Endothelial cell (in vitro differentiated cells): ENCODE measurements around the gene PGAP1. TPM values are rescaled to one million over a fixed set of nuclear protein-coding genes. Genes with fewer than 3 reads are reported as not detected.
"Not testable (repeated sequence)": the region's sequence is repeated elsewhere in the genome, so short reads cannot be mapped to it uniquely, and the experiment has no call there.

Experiments
- DNase-seq: peaks from one replicate; pipeline ENCODE4 v3.0.0; 2021; ENCODE audit warnings: low spot score
- H3K27ac Mint-ChIP-seq: one replicate; pipeline ENCODE4 v1.8.0; 2021; ENCODE audit warnings: mixed read lengths, inconsistent platforms; ENCODE audit not compliant: unreplicated experiment
- H3K27me3 Mint-ChIP-seq: one replicate; pipeline ENCODE4 v1.8.0; 2021; ENCODE audit warnings: mild to moderate bottlenecking, moderate library complexity, mixed read lengths, inconsistent platforms; ENCODE audit not compliant: unreplicated experiment
- H3K36me3 Mint-ChIP-seq: one replicate; pipeline ENCODE4 v1.8.0; 2021; ENCODE audit warnings: mild to moderate bottlenecking, low read depth, mixed read lengths, inconsistent platforms; ENCODE audit not compliant: unreplicated experiment
- H3K4me1 Mint-ChIP-seq: one replicate; pipeline ENCODE4 v1.8.0; 2021; ENCODE audit warnings: mild to moderate bottlenecking, mixed read lengths, inconsistent platforms; ENCODE audit not compliant: unreplicated experiment
- H3K4me3 Mint-ChIP-seq: one replicate; pipeline ENCODE4 v1.8.0; 2021; ENCODE audit warnings: mild to moderate bottlenecking, mixed read lengths, inconsistent platforms; ENCODE audit not compliant: unreplicated experiment
- H3K9me3 Mint-ChIP-seq: one replicate; pipeline ENCODE4 v1.8.0; 2021; ENCODE audit warnings: mixed read lengths, inconsistent platforms; ENCODE audit not compliant: unreplicated experiment
- total RNA-seq: library from RNA; stranded (reverse); fragmentation: NEBNext Ultra II Directional; extraction: Animal tissue kit (Norgen Biotek cat#: 25700); gene quantifications from one replicate; pipeline ENCODE4 v1.2.1, GENCODE V29; 2021; ENCODE audit not compliant: unreplicated experiment
- TF ChIP-seq, protein P1 (sequence below): fragments of 200-600 bp; sonication (generic); IDR thresholded peaks from one replicate; pipeline ENCODE4 v1.5.0; 2021; ENCODE audit warnings: antibody characterized with exemption; ENCODE audit not compliant: unreplicated experiment

Gene PGAP1
- total RNA-seq, 1 donor from 2014 or later = 32.9 TPM

DNA sequence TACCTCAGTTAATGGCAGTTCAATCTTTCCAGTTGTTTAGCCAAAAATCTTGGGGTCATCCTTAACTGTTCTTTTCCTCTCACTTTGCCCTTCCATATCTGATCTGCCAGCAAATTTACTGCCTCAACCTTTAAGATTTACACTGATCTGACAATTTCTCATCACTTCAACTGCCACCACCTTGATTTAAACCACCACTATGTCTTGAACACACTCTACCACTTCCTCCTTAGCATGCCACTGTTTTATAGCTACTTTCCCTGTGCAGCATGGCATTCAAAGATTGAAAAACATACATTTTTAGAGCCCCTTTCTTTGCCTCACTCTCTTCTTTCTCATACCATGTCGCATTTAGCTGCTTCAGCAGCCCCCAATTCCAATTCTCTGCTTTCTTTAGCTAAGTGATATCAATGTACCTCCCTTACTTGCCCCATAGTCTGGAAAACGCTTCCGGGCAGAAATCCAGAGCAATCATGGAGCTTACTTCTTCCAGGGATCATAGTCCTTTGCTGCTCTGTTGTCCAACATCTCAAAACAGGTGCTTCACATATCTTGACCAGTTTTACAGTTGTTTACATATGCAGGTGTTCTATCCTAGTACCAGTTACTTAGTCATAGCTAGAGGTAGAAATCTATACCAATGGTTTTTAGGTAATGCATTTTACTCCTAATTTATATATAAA, 10.9 kb downstream of the PGAP1 start:
- no peaks in the 10 kb centered on the region for H3K27me3 Mint-ChIP-seq
- TF ChIP-seq, protein P1, sequence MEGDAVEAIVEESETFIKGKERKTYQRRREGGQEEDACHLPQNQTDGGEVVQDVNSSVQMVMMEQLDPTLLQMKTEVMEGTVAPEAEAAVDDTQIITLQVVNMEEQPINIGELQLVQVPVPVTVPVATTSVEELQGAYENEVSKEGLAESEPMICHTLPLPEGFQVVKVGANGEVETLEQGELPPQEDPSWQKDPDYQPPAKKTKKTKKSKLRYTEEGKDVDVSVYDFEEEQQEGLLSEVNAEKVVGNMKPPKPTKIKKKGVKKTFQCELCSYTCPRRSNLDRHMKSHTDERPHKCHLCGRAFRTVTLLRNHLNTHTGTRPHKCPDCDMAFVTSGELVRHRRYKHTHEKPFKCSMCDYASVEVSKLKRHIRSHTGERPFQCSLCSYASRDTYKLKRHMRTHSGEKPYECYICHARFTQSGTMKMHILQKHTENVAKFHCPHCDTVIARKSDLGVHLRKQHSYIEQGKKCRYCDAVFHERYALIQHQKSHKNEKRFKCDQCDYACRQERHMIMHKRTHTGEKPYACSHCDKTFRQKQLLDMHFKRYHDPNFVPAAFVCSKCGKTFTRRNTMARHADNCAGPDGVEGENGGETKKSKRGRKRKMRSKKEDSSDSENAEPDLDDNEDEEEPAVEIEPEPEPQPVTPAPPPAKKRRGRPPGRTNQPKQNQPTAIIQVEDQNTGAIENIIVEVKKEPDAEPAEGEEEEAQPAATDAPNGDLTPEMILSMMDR = no peak
- H3K4me1 Mint-ChIP-seq = peaks cover 10% of the 10 kb centered on the region
- H3K36me3 Mint-ChIP-seq = peaks cover 36% of the 10 kb centered on the region
- H3K9me3 Mint-ChIP-seq = no peaks in the 10 kb centered on the region
- no peak overlapping the region for H3K27ac Mint-ChIP-seq
- no peak overlapping the region for H3K4me3 Mint-ChIP-seq
- no peak for DNase-seq

DNA sequence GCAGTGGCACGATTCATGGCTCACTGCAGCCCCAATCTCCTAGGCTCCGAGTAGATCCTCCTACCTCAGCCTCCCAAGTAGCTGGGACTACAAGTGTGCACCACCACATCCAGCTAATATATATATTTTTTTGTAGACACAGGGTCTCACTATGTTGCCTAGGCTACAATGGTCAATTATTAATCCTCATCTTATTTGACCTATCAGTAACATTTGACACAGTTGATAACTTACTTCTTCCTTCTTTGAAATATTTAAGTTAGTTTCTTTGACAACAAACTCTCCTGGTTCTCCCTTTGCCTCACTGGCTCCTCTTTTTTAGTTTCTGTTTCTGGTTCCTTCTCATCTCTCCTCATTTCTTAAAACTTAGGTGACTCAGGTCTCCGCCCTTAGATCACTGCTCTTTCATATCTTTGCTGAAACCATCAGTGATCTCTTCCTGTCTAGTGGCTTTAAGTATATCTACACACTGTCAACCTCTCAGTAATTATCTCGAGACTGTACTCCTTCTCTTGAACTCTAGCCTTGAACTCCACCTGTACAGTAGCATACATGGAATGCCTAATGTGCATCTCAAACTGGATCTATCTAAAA, 11.5 kb downstream of the PGAP1 start:
- H3K4me1 Mint-ChIP-seq = peaks cover 10% of the 10 kb centered on the region
- DNase-seq = no peak
- no peaks in the 10 kb centered on the region for H3K9me3 Mint-ChIP-seq
- TF ChIP-seq, protein P1 = no peak
- H3K27me3 Mint-ChIP-seq = no peaks in the 10 kb centered on the region
- H3K36me3 Mint-ChIP-seq = peaks cover 36% of the 10 kb centered on the region
- H3K4me3 Mint-ChIP-seq = no peak overlapping the region
- no peak overlapping the region for H3K27ac Mint-ChIP-seq

DNA sequence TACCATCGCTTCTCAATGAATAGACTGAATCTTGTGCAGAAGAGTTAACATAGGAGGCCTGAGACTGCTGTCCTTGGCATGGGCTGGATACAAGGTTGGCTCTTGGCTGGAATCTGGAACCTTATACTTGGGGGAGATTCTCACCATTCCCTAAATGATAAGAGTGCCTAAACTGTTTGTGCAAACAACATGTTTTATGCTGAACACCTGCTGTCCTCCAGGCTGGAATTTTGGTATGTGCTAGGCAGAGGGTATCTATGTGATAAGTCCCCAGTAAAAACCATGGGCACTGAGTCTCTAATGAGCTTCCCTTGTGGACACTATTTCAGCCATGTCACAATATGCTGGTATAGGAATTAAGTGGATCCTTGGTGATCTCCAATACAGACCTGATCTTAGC, 12.8 kb downstream of the PGAP1 start:
- DNase-seq = no peak

DNA sequence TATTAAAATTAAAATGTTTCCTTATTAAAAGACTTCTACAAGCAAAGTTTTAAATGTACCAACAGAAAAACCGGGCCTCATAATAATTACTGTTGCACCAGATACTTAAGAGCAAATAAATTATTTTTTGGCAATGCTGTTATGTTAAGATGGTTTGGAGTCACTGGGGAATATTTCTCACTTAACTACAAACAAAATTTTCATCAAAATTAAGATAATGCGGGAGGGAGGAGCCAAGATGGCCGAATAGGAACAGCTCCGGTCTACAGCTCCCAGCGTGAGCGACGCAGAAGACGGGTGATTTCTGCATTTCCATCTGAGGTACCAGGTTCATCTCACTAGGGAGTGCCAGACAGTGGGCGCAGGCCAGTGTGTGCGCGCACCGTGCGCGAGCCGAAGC, 21.1 kb downstream of the PGAP1 start:
- not testable (repeated sequence) for DNase-seq, H3K27me3 Mint-ChIP-seq, H3K9me3 Mint-ChIP-seq, H3K36me3 Mint-ChIP-seq, H3K4me1 Mint-ChIP-seq
- Mint-ChIP-seq H3K4me3 (peak overlapping the region; percentile 87), H3K27ac (peak overlapping the region; percentile 89)

More for the DNA sequence above, 12.8 kb downstream of the PGAP1 start:
- Mint-ChIP-seq H3K9me3 (no peaks in the 10 kb centered on the region), H3K4me3 (no peak overlapping the region), H3K27ac (no peak overlapping the region), H3K4me1 (no peaks in the 10 kb centered on the region), H3K36me3 (peaks cover 29% of the 10 kb centered on the region), H3K27me3 (no peaks in the 10 kb centered on the region)
- TF ChIP-seq, protein P1 = no peak

DNA sequence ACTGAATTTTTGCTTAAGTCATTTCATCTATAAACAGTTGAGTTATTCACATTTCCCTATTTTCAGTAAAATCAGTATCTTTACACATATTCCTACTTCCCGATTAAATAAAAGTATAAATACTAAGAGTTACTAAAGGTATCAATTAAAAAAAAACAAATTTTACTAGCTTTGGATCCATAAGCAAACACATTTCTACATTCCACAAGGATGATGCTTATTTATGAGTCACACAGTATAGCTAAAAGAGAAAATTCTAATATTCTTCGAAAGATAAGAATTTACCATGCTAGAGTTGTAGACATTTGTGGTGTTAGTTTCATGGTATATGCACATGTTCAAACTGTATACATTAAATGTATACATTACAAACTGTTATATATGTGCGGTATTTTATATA, 23.7 kb downstream of the PGAP1 start:
- no peak for DNase-seq
- no peak overlapping the region for H3K4me3 Mint-ChIP-seq
- peaks cover 13% of the 10 kb centered on the region for H3K36me3 Mint-ChIP-seq
- no peak overlapping the region for H3K27ac Mint-ChIP-seq
- TF ChIP-seq, protein P1 = no peak
- peaks cover 3% of the 10 kb centered on the region for H3K4me1 Mint-ChIP-seq
- H3K27me3 Mint-ChIP-seq = peaks cover 2% of the 10 kb centered on the region
- H3K9me3 Mint-ChIP-seq = no peaks in the 10 kb centered on the region
